ENCODE results near the gene TOM1L1. TPM values are rescaled to one million over a fixed set of nuclear protein-coding genes. Genes with fewer than 3 reads are reported as not detected.

The TOM1L1 gene
- total RNA-seq, 1 donor from 2014 or later = 9.0 TPM

DNA sequence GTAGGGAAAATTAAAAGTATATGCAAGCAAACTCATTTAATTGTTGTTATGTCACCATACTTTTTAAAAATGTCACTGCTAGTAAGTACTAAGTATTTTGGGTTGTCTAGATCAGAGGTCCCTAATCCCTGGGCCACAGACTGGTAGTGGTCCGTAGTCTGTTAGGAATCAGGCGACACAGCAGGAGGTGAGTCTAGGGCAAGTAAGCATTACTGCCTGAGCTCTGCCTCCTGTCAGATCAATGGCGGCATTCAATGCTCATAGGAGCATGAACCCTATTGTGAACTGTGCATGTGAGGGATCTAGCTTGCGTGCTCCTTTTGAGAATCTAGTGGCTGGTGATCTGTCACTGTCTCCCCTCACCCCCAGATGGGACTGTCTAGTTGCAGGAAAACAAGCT is 89.5 kb downstream of the TOM1L1 start:
- no peak for DNase-seq
- Histone ChIP-seq H3K27ac (replicated peaks) (no peak overlapping the region), H3K9me3 (replicated peaks) (no peaks in the 10 kb centered on the region), H3K27me3 (ENCODE audit: low read depth) (no peaks in the 10 kb centered on the region), H3K36me3 (peaks cover 12% of the 10 kb centered on the region), H3K4me3 (no peak overlapping the region), H3K4me1 (no peaks in the 10 kb centered on the region)
- TF ChIP-seq CTCF (IDR thresholded peaks at IDR 0.05; ENCODE audit: borderline replicate concordance) = no peak
- intact Hi-C loops (cut with micrococcal nuclease) = loop anchor here (5.0 kb wide), 1 partner anchor 357 kb away; no protein-coding TSS in a partner anchor

DNA sequence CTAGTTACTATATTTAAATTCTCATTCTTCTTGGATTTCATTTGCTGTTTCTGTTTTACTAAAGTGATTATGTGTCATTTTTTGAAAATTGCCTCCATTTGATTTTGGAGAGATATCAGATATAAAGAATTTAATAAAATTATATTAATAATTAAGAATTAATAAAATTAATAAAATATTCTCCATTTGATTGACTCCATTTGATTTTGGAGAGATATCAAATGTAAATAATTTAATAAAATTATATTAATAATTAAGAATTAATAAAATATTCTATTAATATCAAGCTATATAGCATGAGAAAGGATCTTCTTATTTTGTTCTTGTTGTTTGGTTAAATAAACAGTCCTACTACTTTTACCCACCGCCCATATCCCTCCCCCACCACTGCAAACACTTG is 90.9 kb downstream of the TOM1L1 start:
- H3K36me3 ChIP-seq = peaks cover 8% of the 10 kb centered on the region
- H3K9me3 ChIP-seq (replicated peaks) = no peaks in the 10 kb centered on the region
- H3K4me1 ChIP-seq = no peaks in the 10 kb centered on the region
- no peak for TF ChIP-seq CTCF (IDR thresholded peaks at IDR 0.05; ENCODE audit: borderline replicate concordance)
- DNase-seq = no peak
- H3K27ac ChIP-seq (replicated peaks) = no peak overlapping the region
- H3K4me3 ChIP-seq = no peak overlapping the region
- H3K27me3 ChIP-seq (ENCODE audit: low read depth) = no peaks in the 10 kb centered on the region
- intact Hi-C loops (cut with micrococcal nuclease) = loop anchor here (5.0 kb wide), 1 partner anchor 356 kb away; no protein-coding TSS in a partner anchor

- no peaks in the 10 kb centered on the region for H3K9me3 ChIP-seq (replicated peaks)
- intact Hi-C loops (cut with micrococcal nuclease) = loop anchor here (5.0 kb wide), 1 partner anchor 354 kb away; no protein-coding TSS in a partner anchor
- H3K36me3 ChIP-seq = peaks cover 3% of the 10 kb centered on the region
- H3K4me3 ChIP-seq = no peak overlapping the region
- peak; percentile 70 for TF ChIP-seq CTCF (IDR thresholded peaks at IDR 0.05; ENCODE audit: borderline replicate concordance)
- DNase-seq = no peak
- no peaks in the 10 kb centered on the region for H3K4me1 ChIP-seq
- H3K27me3 ChIP-seq (ENCODE audit: low read depth) = no peaks in the 10 kb centered on the region
- H3K27ac ChIP-seq (replicated peaks) = no peak overlapping the region
Observed at GRCh38 chr17:54992797-54993639, 92.4 kb downstream of the TOM1L1 start.

DNA sequence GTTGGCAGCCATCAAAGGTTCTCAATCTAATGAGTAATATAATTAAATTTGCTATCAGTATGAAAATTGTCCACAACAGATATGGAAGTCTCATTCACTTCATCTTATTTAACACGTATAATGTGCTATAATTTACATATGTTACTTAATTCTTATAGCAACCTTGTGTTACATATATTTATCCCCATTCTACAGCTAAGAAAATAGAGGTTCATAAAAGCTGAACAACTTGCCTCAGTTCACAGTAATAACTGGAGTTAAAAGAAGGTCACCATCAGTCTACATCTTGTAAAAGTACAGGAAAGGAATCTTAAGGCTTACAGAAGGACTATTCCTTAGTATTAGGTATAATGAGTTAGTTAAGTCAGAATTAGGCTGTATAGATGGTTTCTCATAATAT is 95.8 kb downstream of the TOM1L1 start:
- H3K4me1 ChIP-seq = no peaks in the 10 kb centered on the region
- intact Hi-C loops (cut with micrococcal nuclease) = no loop called here
- H3K4me3 ChIP-seq = no peak overlapping the region
- DNase-seq = no peak
- no peak overlapping the region for H3K27ac ChIP-seq (replicated peaks)
- H3K9me3 ChIP-seq (replicated peaks) = no peaks in the 10 kb centered on the region
- H3K27me3 ChIP-seq (ENCODE audit: low read depth) = no peaks in the 10 kb centered on the region
- H3K36me3 ChIP-seq = peaks cover 14% of the 10 kb centered on the region
- no peak for TF ChIP-seq CTCF (IDR thresholded peaks at IDR 0.05; ENCODE audit: borderline replicate concordance)

- no peak for TF ChIP-seq CTCF (IDR thresholded peaks at IDR 0.05; ENCODE audit: borderline replicate concordance)
- Histone ChIP-seq H3K9me3 (replicated peaks) (no peaks in the 10 kb centered on the region), H3K27me3 (ENCODE audit: low read depth) (no peaks in the 10 kb centered on the region), H3K36me3 (peaks cover 19% of the 10 kb centered on the region), H3K4me1 (no peaks in the 10 kb centered on the region), H3K27ac (replicated peaks) (no peak overlapping the region), H3K4me3 (no peak overlapping the region)
- DNase-seq = no peak
- intact Hi-C loops (cut with micrococcal nuclease) = no loop called here
Observed at GRCh38 chr17:55002458-55002857, 101.8 kb downstream of the TOM1L1 start.
